Keratinocyte (primary cell): ENCODE results near the gene ZBTB21.

Source experiments
- EZH2 ChIP-seq: IDR thresholded peaks from one replicate; pipeline ENCODE4 v1.6.1; 2012; ENCODE audit warnings: inconsistent platforms, mild to moderate bottlenecking, low read length, moderate library complexity
- TF ChIP-seq, protein P1 (sequence below), 3 experiments: IDR thresholded peaks in 1 of 3; conservative IDR thresholded peaks in 1 of 3; optimal IDR thresholded peaks in 1 of 3; 2 replicates in 2 of 3; 3 replicates in 1 of 3; pipeline versions ENCODE3 to v1.5.1; 2011; ENCODE audit warnings: low read length in 3 of 3, mild to moderate bottlenecking in 3 of 3, moderate library complexity in 2 of 3, control low read depth in 1 of 3, inconsistent platforms in 1 of 3; ENCODE audit not compliant: insufficient read depth in 2 of 3; ENCODE audit errors: extremely low read depth in 1 of 3

DNA sequence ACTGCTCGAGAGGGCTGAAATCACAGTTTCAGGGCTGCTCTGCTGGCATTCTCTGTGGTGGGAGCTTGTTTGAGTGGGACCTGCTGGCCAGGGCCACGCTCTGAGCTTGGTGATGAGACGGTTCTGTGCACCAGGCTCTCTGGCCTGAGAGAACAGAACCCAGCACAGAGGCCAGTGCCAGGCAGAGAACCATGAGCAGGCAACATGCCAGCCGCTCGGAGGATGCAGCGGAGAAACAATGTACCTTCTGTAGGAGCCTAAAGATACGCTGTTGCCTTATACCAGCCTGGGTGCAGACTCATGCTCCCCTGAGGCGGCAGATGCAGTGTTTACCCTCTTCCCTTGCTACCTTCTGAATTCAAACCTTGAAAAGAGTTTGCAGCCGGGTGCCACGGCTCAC is 66.3 kb downstream of the ZBTB21 start:
- TF ChIP-seq, protein P1, sequence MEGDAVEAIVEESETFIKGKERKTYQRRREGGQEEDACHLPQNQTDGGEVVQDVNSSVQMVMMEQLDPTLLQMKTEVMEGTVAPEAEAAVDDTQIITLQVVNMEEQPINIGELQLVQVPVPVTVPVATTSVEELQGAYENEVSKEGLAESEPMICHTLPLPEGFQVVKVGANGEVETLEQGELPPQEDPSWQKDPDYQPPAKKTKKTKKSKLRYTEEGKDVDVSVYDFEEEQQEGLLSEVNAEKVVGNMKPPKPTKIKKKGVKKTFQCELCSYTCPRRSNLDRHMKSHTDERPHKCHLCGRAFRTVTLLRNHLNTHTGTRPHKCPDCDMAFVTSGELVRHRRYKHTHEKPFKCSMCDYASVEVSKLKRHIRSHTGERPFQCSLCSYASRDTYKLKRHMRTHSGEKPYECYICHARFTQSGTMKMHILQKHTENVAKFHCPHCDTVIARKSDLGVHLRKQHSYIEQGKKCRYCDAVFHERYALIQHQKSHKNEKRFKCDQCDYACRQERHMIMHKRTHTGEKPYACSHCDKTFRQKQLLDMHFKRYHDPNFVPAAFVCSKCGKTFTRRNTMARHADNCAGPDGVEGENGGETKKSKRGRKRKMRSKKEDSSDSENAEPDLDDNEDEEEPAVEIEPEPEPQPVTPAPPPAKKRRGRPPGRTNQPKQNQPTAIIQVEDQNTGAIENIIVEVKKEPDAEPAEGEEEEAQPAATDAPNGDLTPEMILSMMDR (optimal IDR thresholded peaks at IDR 0.05 in 1 of 3, IDR thresholded peaks at IDR 0.05 in 1 of 3, conservative IDR thresholded peaks at IDR 0.05 in 1 of 3; ENCODE audit: extremely low read depth in 1 of 3, insufficient read depth in 2 of 3, low read length in 3 of 3) = no peak
- no peak for TF ChIP-seq EZH2
